Neural progenitor cell (in vitro differentiated cells): ENCODE results near the gene ANGPTL8. TPM values are rescaled to one million over a fixed set of nuclear protein-coding genes. Genes with fewer than 3 reads are reported as not detected.
A peak's percentile ranks its signal among the peaks of the same experiment; 100 is the strongest.

Source experiments
- DNase-seq: peaks from one replicate; pipeline ENCODE4 v3.0.0-alpha.2; 2016; ENCODE audit warnings: low spot score
- H2AFZ ChIP-seq: fragments of 200-600 bp; sonication (generic); replicated peaks from 2 replicates; pipeline ENCODE4 v1.6.1; 2016; ENCODE audit warnings: antibody characterized with exemption
- H3F3A ChIP-seq: fragments of 200-600 bp; sonication (generic); 2 replicates; pipeline ENCODE4 v1.6.1; 2016; ENCODE audit warnings: antibody characterized with exemption, low read depth
- H3K27ac ChIP-seq: fragments of 200-600 bp; sonication (generic); 2 replicates; pipeline ENCODE4 v1.5.1; 2016; ENCODE audit warnings: mild to moderate bottlenecking
- H3K27me3 ChIP-seq: fragments of 200-600 bp; sonication (generic); 2 replicates; pipeline ENCODE4 v1.6.1; 2016; ENCODE audit warnings: mild to moderate bottlenecking, moderate library complexity
- H3K36me3 ChIP-seq: fragments of 200-600 bp; sonication (generic); 2 replicates; pipeline ENCODE4 v1.5.1; 2016
- H3K4me1 ChIP-seq: fragments of 200-600 bp; sonication (generic); 2 replicates; pipeline ENCODE4 v1.6.1; 2016; ENCODE audit warnings: mixed run types
- H3K4me2 ChIP-seq: fragments of 200-600 bp; sonication (generic); 2 replicates; pipeline ENCODE4 v1.6.1; 2016
- H3K4me3 ChIP-seq: fragments of 200-600 bp; sonication (generic); 2 replicates; pipeline ENCODE4 v1.5.1; 2016
- H3K79me2 ChIP-seq: fragments of 200-600 bp; sonication (generic); 2 replicates; pipeline ENCODE4 v1.6.1; 2016; ENCODE audit warnings: low read depth
- H3K9ac ChIP-seq: fragments of 200-600 bp; sonication (generic); 2 replicates; pipeline ENCODE4 v1.6.1; 2016
- H3K9me3 ChIP-seq: fragments of 200-600 bp; sonication (generic); 2 replicates; pipeline ENCODE4 v1.5.1; 2016; ENCODE audit warnings: low read depth
- H4K20me1 ChIP-seq: fragments of 200-600 bp; sonication (generic); 2 replicates; pipeline ENCODE4 v1.6.1; 2016; ENCODE audit warnings: low read depth
- H3K27ac Mint-ChIP-seq: 3 replicates; pipeline ENCODE4 v1.8.0; 2021; ENCODE audit warnings: mixed read lengths
- H3K27me3 Mint-ChIP-seq: 2 replicates; pipeline ENCODE4 v1.8.0; 2022; ENCODE audit warnings: low read depth, mild to moderate bottlenecking, inconsistent platforms, moderate library complexity, mixed read lengths; ENCODE audit not compliant: insufficient read depth
- H3K36me3 Mint-ChIP-seq: 3 replicates; pipeline ENCODE4 v1.8.0; 2021; ENCODE audit warnings: mixed read lengths
- H3K4me1 Mint-ChIP-seq: 3 replicates; pipeline ENCODE4 v1.8.0; 2021; ENCODE audit warnings: mixed read lengths
- H3K4me3 Mint-ChIP-seq: 3 replicates; pipeline ENCODE4 v1.8.0; 2021; ENCODE audit warnings: mild to moderate bottlenecking, moderate library complexity, mixed read lengths
- H3K9me3 Mint-ChIP-seq: 3 replicates; pipeline ENCODE4 v1.8.0; 2020; ENCODE audit warnings: mixed read lengths
- CTCF ChIP-seq: fragments of 200-600 bp; sonication (generic); IDR thresholded peaks from 2 replicates; pipeline ENCODE4 v1.5.1; 2017; ENCODE audit warnings: antibody characterized with exemption, mild to moderate bottlenecking
- EZH2 ChIP-seq: fragments of 200-600 bp; sonication (generic); IDR thresholded peaks from 2 replicates; pipeline ENCODE4 v1.6.1; 2017; ENCODE audit warnings: antibody characterized with exemption, mild to moderate bottlenecking, moderate library complexity
- EZH2phosphoT487 ChIP-seq: fragments of 200-600 bp; sonication (generic); IDR thresholded peaks from 2 replicates; pipeline ENCODE4 v1.6.1; 2017; ENCODE audit warnings: antibody characterized with exemption
- total RNA-seq: library from RNA; depleted of rRNA; stranded (reverse); fragments of >200 nt; gene quantifications from 2 replicates; pipeline ENCODE4 v1.2.3, GENCODE V29; 2015; ENCODE audit warnings: low replicate concordance

Gene ANGPTL8, protein sequence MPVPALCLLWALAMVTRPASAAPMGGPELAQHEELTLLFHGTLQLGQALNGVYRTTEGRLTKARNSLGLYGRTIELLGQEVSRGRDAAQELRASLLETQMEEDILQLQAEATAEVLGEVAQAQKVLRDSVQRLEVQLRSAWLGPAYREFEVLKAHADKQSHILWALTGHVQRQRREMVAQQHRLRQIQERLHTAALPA
- not detected in 2 replicates for total RNA-seq

DNA sequence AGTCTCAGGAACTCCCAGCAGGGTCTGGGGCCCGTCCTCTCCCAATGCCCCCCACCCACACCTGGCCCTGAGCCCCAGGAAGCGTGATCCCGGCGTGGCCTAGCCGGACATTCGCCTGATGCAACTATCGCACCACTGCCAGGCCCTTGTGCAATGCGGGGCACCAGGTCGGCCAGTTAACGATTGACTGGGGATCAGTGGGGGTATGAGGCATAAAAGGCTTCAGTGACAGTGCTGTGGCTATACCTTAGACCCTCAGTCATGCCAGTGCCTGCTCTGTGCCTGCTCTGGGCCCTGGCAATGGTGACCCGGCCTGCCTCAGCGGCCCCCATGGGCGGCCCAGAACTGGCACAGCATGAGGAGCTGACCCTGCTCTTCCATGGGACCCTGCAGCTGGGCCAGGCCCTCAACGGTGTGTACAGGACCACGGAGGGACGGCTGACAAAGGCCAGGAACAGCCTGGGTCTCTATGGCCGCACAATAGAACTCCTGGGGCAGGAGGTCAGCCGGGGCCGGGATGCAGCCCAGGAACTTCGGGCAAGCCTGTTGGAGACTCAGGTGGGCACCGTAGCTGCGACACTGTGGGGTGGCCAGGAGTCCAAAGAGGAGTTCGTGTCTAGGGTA lies at the start of gene ANGPTL8:
ANGPTL8 (plus strand) TSS at position 243 of the 624 bp plus-strand sequence; CDS start at position 262, 19 bp downstream.
- peaks cover 3% of the 10 kb centered on the region for H4K20me1 ChIP-seq
- H3K9ac ChIP-seq, result no peak within 1 kb of the TSS
- no peak within 1 kb of the TSS for H3K27ac ChIP-seq
- TF ChIP-seq CTCF, result no peak
- no peak for TF ChIP-seq EZH2phosphoT487
- no peak for TF ChIP-seq EZH2
- no peaks in the 10 kb centered on the region for H3K79me2 ChIP-seq
- H3K27ac Mint-ChIP-seq, result peak within 1 kb of the TSS; percentile 60
- H3K4me1 ChIP-seq, result no peaks in the 10 kb centered on the region
- peaks cover 28% of the 10 kb centered on the region for H3K4me1 Mint-ChIP-seq
- H3F3A ChIP-seq, result no peaks in the 10 kb centered on the region
- no peak for DNase-seq
- no peak within 1 kb of the TSS for H2AFZ ChIP-seq
- H3K27me3 ChIP-seq, result no peaks in the 10 kb centered on the region
- no peaks in the 10 kb centered on the region for H3K9me3 ChIP-seq
- H3K9me3 Mint-ChIP-seq, result no peaks in the 10 kb centered on the region
- H3K4me2 ChIP-seq, result no peak within 1 kb of the TSS
- no peak within 1 kb of the TSS for H3K4me3 Mint-ChIP-seq
- H3K27me3 Mint-ChIP-seq, result peaks cover 1% of the 10 kb centered on the region
- peaks cover 4% of the 10 kb centered on the region for H3K36me3 Mint-ChIP-seq
- no peak within 1 kb of the TSS for H3K4me3 ChIP-seq
- no peaks in the 10 kb centered on the region for H3K36me3 ChIP-seq

DNA sequence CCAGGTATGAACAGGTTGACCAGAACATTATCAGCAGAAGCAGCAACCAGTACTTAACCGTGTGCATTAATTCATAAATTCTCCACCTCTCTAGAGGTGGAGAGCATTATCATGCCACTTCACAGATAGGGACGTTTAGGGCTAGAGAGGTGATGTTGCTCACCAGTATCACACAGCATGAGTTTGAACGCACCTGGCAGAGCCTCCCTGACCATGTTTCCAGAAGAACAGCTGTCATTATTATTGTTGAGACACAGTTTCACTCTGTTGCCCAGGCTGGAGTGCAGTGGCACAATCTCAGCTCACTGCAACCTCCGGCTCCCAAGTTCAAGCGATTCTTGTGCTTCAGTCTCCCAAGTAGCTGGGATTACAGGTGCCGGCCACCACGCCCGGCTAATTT lies 48.9 kb upstream of the ANGPTL8 start:
- Mint-ChIP-seq H3K27ac (no peak overlapping the region), H3K4me1 (peaks cover 5% of the 10 kb centered on the region), H3K9me3 (no peaks in the 10 kb centered on the region), H3K4me3 (no peak overlapping the region), H3K27me3 (peaks cover 3% of the 10 kb centered on the region), H3K36me3 (peaks cover 5% of the 10 kb centered on the region)
- Histone ChIP-seq H3K27me3 (no peaks in the 10 kb centered on the region), H3K79me2 (no peaks in the 10 kb centered on the region), H3K4me3 (no peak overlapping the region), H3F3A (peaks cover 3% of the 10 kb centered on the region), H3K9me3 (no peaks in the 10 kb centered on the region), H3K9ac (no peak overlapping the region), H3K36me3 (no peaks in the 10 kb centered on the region), H2AFZ (no peak overlapping the region), H4K20me1 (no peaks in the 10 kb centered on the region), H3K4me2 (no peak overlapping the region), H3K4me1 (no peaks in the 10 kb centered on the region), H3K27ac (no peak overlapping the region)
- no peak for DNase-seq
- TF ChIP-seq EZH2phosphoT487 (no peak), EZH2 (no peak), CTCF (no peak)

- Histone ChIP-seq H3F3A (peaks cover 5% of the 10 kb centered on the region), H3K9ac (no peak overlapping the region), H3K4me1 (no peaks in the 10 kb centered on the region), H3K27me3 (no peaks in the 10 kb centered on the region), H3K4me3 (no peak overlapping the region), H3K36me3 (no peaks in the 10 kb centered on the region), H2AFZ (no peak overlapping the region), H3K4me2 (no peak overlapping the region), H3K27ac (no peak overlapping the region), H3K9me3 (no peaks in the 10 kb centered on the region), H3K79me2 (no peaks in the 10 kb centered on the region), H4K20me1 (no peaks in the 10 kb centered on the region)
- peaks cover 5% of the 10 kb centered on the region for H3K36me3 Mint-ChIP-seq
- H3K27ac Mint-ChIP-seq, result no peak overlapping the region
- TF ChIP-seq EZH2 (no peak), CTCF (no peak), EZH2phosphoT487 (no peak)
- no peak for DNase-seq
- peaks cover 5% of the 10 kb centered on the region for H3K27me3 Mint-ChIP-seq
- no peaks in the 10 kb centered on the region for H3K9me3 Mint-ChIP-seq
- H3K4me1 Mint-ChIP-seq, result peaks cover 7% of the 10 kb centered on the region
- no peak overlapping the region for H3K4me3 Mint-ChIP-seq
These were observed 48.1 kb upstream of the ANGPTL8 start for GRCh38 chr19:11191273-11191755.
